Suprapubic skin (tissue), 4 donors: ENCODE results near the gene TUBB2A.

Source experiments
- POLR2A ChIP-seq, 2 donors: fragments of 450-650 bp; IDR thresholded peaks; one replicate each; pipeline ENCODE4 v1.6.1; 2017; ENCODE audit warnings: antibody characterized with exemption in 2 of 2, mild to moderate bottlenecking in 2 of 2, moderate library complexity in 2 of 2
- POLR2AphosphoS5 ChIP-seq, 3 donors: sonication (generic); formaldehyde crosslinking; IDR thresholded peaks; one replicate each; pipeline ENCODE4 v1.6.1; 2017; ENCODE audit warnings: antibody characterized with exemption in 3 of 3
- TF ChIP-seq, protein P1 (sequence below), 2 donors: fragments of 200-600 bp in 1 of 2; fragments of 450-650 bp in 1 of 2; sonication (generic) in 1 of 2; IDR thresholded peaks; one replicate each; pipeline ENCODE4 v1.5.1; 2016 to 2019; ENCODE audit warnings: antibody characterized with exemption in 2 of 2, mild to moderate bottlenecking in 1 of 2, moderate library complexity in 1 of 2

DNA sequence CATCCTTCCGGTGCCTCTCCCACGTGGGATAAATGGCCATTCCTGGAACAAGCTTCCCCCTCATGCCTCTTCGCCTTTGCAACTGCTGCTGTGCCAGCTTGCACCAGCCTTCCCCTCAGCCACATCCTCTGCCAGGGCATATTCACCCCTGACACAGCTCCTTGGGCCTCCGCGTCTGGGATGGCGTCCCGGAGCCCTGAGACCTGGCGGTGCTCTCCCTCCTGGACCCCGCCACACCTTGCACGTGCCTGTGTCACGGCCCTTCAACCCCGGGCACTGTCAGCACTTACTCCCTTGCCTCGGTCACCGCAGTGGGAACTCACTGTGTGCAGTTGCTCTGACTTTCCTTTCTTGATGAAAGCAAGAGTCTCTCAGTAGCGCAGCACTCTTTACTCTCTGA is 25.6 kb downstream of the TUBB2A start:
- TF ChIP-seq, protein P1, sequence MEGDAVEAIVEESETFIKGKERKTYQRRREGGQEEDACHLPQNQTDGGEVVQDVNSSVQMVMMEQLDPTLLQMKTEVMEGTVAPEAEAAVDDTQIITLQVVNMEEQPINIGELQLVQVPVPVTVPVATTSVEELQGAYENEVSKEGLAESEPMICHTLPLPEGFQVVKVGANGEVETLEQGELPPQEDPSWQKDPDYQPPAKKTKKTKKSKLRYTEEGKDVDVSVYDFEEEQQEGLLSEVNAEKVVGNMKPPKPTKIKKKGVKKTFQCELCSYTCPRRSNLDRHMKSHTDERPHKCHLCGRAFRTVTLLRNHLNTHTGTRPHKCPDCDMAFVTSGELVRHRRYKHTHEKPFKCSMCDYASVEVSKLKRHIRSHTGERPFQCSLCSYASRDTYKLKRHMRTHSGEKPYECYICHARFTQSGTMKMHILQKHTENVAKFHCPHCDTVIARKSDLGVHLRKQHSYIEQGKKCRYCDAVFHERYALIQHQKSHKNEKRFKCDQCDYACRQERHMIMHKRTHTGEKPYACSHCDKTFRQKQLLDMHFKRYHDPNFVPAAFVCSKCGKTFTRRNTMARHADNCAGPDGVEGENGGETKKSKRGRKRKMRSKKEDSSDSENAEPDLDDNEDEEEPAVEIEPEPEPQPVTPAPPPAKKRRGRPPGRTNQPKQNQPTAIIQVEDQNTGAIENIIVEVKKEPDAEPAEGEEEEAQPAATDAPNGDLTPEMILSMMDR (IDR thresholded peaks at IDR 0.05): no peak
- TF ChIP-seq POLR2A (IDR thresholded peaks at IDR 0.05) (no peak), POLR2AphosphoS5 (IDR thresholded peaks at IDR 0.05) (no peak)
